Uterus (tissue), 4 donors: ENCODE data around the gene CD99. TPM values are rescaled to one million over a fixed set of nuclear protein-coding genes. Genes with fewer than 3 reads are reported as not detected.

ENCODE experiments used
- DNase-seq, 2 donors: peaks; one replicate each; pipeline ENCODE4 v3.0.0-alpha.2; 2019 to 2020
- H3K27ac ChIP-seq, 2 donors: fragments of 200-600 bp; sonication (generic); 1 replicate in 1 of 2; 2 replicates in 1 of 2; pipeline ENCODE4 v1.5.1; 2016 to 2018
- H3K27me3 ChIP-seq, 2 donors: fragments of 200-600 bp; sonication (generic); one replicate each; pipeline ENCODE4 v1.5.1; 2018 to 2019; ENCODE audit warnings: control low read depth in 1 of 2
- H3K36me3 ChIP-seq, 2 donors: fragments of 200-600 bp; sonication (generic); one replicate each; pipeline ENCODE4 v1.5.1; 2019; ENCODE audit warnings: control low read depth in 1 of 2
- H3K4me1 ChIP-seq, 2 donors: fragments of 200-600 bp; sonication (generic); one replicate each; pipeline ENCODE4 v1.5.1; 2018 to 2019; ENCODE audit warnings: control low read depth in 1 of 2
- H3K4me3 ChIP-seq, 2 donors: fragments of 200-600 bp; sonication (generic); 1 replicate in 1 of 2; 2 replicates in 1 of 2; pipeline ENCODE4 v1.5.1; 2018 to 2019; ENCODE audit warnings: mild to moderate bottlenecking in 1 of 2
- H3K9me3 ChIP-seq, 2 donors: fragments of 200-600 bp; sonication (generic); one replicate each; pipeline ENCODE4 v1.5.1; 2019; ENCODE audit warnings: control low read depth in 1 of 2
- CTCF ChIP-seq, 4 experiments: fragments of 200-600 bp in 2 of 4; fragments of 450-650 bp in 2 of 4; sonication (generic) in 2 of 4; IDR thresholded peaks; one replicate each; pipeline ENCODE4 v1.5.1; 2016 to 2019; ENCODE audit warnings: antibody characterized with exemption in 4 of 4, mild to moderate bottlenecking in 2 of 4, moderate library complexity in 1 of 4
- POLR2A ChIP-seq, 2 donors: fragments of 450-650 bp; IDR thresholded peaks; one replicate each; pipeline ENCODE4 v1.6.1; 2016; ENCODE audit warnings: antibody characterized with exemption in 2 of 2, mild to moderate bottlenecking in 1 of 2, moderate library complexity in 1 of 2
- intact Hi-C: fragments of 100-400 bp; cut with DNase I; formaldehyde crosslinking; loops from one replicate; pipeline ENCODE4 v1.15.1; 2023; ENCODE audit warnings: low total_unique reads
- total RNA-seq, 4 donors: library from RNA; depleted of rRNA in 3 of 4; stranded (reverse); fragments of >200 nt in 3 of 4; gene quantifications; one replicate each; pipeline versions ENCODE4 v1.1.0 to v1.2.4, GENCODE V29; 2014 to 2023
- donor health status: DM: yes; HTN: yes; CAD: no.

The CD99 gene
- 100 to 1,000 TPM in 3 of 4 donors, 10 to 100 TPM in 1; 81.9 to 329 (median 202) TPM for total RNA-seq

- Histone ChIP-seq H3K27me3 (no peaks in the 10 kb centered on the region), H3K4me3 (peak within 1 kb of the TSS; percentile 68 to 85), H3K4me1 (peaks cover under 1 to 21% of the 10 kb centered on the region in 2 donors), H3K36me3 (no peaks in the 10 kb centered on the region), H3K27ac (peak within 1 kb of the TSS; percentile 87 to 89), H3K9me3 (no peaks in the 10 kb centered on the region)
- TF ChIP-seq POLR2A (IDR thresholded peaks at IDR 0.05) (peak in 1 of 2 donors; percentile 73), CTCF (IDR thresholded peaks at IDR 0.05) (no peak)
- intact Hi-C loops, result loop anchor here (10.0 kb wide), 1 partner anchor 76 kb away; no protein-coding TSS in a partner anchor
- DNase-seq, result peak; percentile 93
These were observed at the start of gene CD99 for GRCh38 chrX:2690856-2691542. TSS of gene CD99 (plus strand) at chrX:2691295. CDS start at chrX:2691361, 66 bp downstream.

DNA sequence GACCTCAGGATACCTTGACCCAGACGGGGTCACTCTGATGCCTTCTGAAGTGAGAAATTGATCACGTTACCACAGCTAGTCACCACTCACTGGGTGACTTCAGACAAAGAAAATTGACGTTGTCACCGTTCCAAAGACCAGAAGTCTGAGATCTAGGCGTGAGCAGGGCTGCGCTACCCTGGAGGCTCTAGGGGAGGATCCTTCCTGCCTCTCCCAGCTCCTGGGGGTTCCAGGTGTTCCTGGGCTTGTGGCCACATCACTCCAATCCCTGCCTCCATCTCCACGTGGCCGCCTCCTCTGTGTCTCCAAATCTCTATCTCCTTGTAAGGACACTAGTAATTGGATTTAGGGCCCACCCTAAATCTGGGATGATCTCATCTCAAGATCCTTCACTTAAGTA is 48.9 kb upstream of the CD99 start:
- Histone ChIP-seq H3K36me3 (no peaks in the 10 kb centered on the region), H3K27ac (no peak overlapping the region), H3K4me3 (no peak overlapping the region), H3K4me1 (no peaks in the 10 kb centered on the region), H3K9me3 (no peaks in the 10 kb centered on the region), H3K27me3 (no peaks in the 10 kb centered on the region)
- no peak for DNase-seq
- intact Hi-C loops, result no loop called here
- TF ChIP-seq CTCF (IDR thresholded peaks at IDR 0.05) (no peak), POLR2A (IDR thresholded peaks at IDR 0.05) (no peak)

DNA sequence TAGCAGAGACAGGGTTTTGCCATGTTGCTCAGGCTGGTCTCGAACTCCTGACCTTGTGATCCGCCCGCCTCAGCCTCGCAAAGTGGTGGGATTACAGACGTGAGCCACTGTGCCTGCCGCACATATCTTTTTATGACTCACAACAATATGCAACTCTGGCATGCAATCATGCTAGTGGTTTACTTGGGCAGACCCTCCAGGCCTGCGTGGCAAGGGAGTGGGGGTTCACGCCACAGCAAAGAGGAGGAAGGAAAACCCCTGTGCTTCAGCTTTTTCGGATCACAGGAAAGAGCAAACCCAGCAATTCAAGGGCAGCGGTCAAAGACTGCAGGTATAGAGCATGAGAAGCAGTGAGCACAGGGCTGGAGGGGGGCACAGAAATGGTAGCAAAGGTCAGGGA is 48.3 kb upstream of the CD99 start:
- intact Hi-C loops, result no loop called here
- no peak for DNase-seq
- H3K36me3 ChIP-seq, result no peaks in the 10 kb centered on the region
- H3K4me3 ChIP-seq, result no peak overlapping the region
- TF ChIP-seq POLR2A (IDR thresholded peaks at IDR 0.05), result no peak
- no peak for TF ChIP-seq CTCF (IDR thresholded peaks at IDR 0.05)
- H3K4me1 ChIP-seq, result no peaks in the 10 kb centered on the region
- H3K27me3 ChIP-seq, result no peaks in the 10 kb centered on the region
- H3K9me3 ChIP-seq, result no peaks in the 10 kb centered on the region
- H3K27ac ChIP-seq, result no peak overlapping the region

DNA sequence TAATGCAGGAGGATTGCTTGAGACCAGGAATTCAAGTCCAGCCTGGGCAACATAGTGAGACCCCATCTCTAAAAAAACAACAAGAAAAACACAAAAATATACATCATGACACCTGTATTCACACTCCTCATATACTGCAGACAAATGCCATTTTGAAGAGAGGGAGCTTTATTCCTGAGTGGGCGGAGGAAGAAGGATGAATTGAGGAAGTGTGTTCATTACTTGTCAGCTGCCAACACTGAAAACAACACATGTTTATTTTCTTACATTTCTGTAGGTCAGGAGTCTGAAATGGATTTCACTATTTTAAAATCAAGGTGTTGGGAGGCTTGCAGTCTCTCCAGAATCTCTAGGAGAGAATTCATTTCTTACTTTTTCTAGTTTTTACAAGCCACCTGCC is 47.2 kb upstream of the CD99 start:
- intact Hi-C loops, result no loop called here
- H3K4me3 ChIP-seq, result no peak overlapping the region
- no peaks in the 10 kb centered on the region for H3K27me3 ChIP-seq
- no peak for TF ChIP-seq POLR2A (IDR thresholded peaks at IDR 0.05)
- TF ChIP-seq CTCF (IDR thresholded peaks at IDR 0.05), result no peak
- no peaks in the 10 kb centered on the region for H3K9me3 ChIP-seq
- H3K4me1 ChIP-seq, result no peaks in the 10 kb centered on the region
- no peak overlapping the region for H3K27ac ChIP-seq
- DNase-seq, result no peak
- no peaks in the 10 kb centered on the region for H3K36me3 ChIP-seq

- no peak overlapping the region for H3K4me3 ChIP-seq
- DNase-seq, result no peak
- H3K36me3 ChIP-seq, result no peaks in the 10 kb centered on the region
- intact Hi-C loops, result no loop called here
- no peaks in the 10 kb centered on the region for H3K27me3 ChIP-seq
- no peaks in the 10 kb centered on the region for H3K9me3 ChIP-seq
- H3K27ac ChIP-seq, result no peak overlapping the region
- TF ChIP-seq CTCF (IDR thresholded peaks at IDR 0.05), result no peak
- no peak for TF ChIP-seq POLR2A (IDR thresholded peaks at IDR 0.05)
- no peaks in the 10 kb centered on the region for H3K4me1 ChIP-seq
These were observed 45.5 kb upstream of the CD99 start for GRCh38 chrX:2645563-2645962.
